Stimulated activated memory B cell treated with anti-CD40 and anti-IgM and Interleukin-4, amounts not matched to agents 10 μg/mL and 1 μg/mL and 100 μg/mL, for 72 hours (primary cell): ENCODE results near the gene LRRK1.

Experiments used
- ATAC-seq: fragments of 150-1000 bp; cut with Tn5 transposase; 2 replicates; pipeline ENCODE4 v1.10.0; 2021
- H3K27ac Mint-ChIP-seq: one replicate; pipeline ENCODE4 v1.8.0; 2022; ENCODE audit warnings: mild to moderate bottlenecking, mixed read lengths
- H3K27me3 Mint-ChIP-seq: one replicate; pipeline ENCODE4 v1.8.0; 2022; ENCODE audit warnings: mixed read lengths
- H3K36me3 Mint-ChIP-seq: one replicate; pipeline ENCODE4 v1.8.0; 2022; ENCODE audit warnings: mixed read lengths
- H3K4me1 Mint-ChIP-seq: one replicate; pipeline ENCODE4 v1.8.0; 2022; ENCODE audit warnings: mixed read lengths
- H3K4me3 Mint-ChIP-seq: one replicate; pipeline ENCODE4 v1.8.0; 2022; ENCODE audit warnings: mild to moderate bottlenecking, moderate library complexity, mixed read lengths
- H3K9me3 Mint-ChIP-seq: one replicate; pipeline ENCODE4 v1.8.0; 2022; ENCODE audit warnings: mixed read lengths

Gene LRRK1

DNA sequence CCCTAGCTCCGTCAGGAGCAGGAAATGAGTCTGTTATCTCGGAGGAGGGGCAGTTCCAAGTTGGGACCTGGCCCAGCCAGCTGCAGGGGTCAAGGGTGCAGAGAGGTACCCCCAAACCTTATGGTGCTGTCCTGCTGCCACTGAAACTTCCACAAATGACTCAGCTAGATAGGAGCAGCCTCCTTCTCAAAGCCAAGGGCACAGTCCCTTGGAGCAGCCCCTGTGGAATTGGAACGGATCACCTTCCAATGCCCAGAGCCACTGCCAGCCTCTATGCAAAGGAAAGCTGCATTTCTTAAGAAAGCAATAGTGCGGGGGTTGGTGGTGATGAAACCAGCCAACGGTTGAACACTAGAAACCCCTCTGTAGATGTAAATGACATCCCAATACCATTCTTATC is 19.6 kb upstream of the LRRK1 start:
- Mint-ChIP-seq H3K27me3 (peaks cover 37% of the 10 kb centered on the region), H3K4me3 (no peak overlapping the region), H3K36me3 (no peaks in the 10 kb centered on the region), H3K9me3 (no peaks in the 10 kb centered on the region), H3K4me1 (peaks cover 4% of the 10 kb centered on the region), H3K27ac (no peak overlapping the region)
- ATAC-seq, result no peak

DNA sequence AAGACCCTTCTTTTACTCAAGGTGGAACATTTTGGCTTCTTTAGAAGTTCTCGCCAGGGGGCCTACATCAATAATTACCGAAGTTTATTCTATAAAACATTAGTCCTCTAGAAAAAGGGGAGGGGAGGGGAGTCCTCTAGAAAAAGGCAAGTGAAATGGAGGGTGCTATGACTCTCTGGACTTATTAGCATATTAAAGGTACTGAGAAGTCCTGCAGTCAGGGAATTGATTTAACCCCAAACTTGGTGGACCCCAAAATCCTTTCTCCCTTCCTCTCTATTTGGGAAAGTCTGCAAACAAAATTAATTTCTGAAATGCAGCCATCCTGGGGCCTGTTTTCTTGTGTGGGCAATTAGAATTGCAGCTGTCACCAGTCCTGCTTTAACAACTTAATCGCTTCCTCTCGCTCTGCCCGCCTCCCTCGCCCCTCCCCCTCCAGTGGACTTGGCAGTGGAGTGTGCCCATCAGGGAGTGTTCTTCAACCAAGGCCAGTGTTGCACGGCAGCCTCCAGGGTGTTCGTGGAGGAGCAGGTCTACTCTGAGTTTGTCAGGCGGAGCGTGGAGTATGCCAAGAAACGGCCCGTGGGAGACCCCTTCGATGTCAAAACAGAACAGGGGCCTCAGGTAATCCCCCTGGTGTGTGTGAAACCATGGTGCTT is 18.9 kb upstream of the LRRK1 start:
- no peaks in the 10 kb centered on the region for H3K36me3 Mint-ChIP-seq
- H3K9me3 Mint-ChIP-seq, result no peaks in the 10 kb centered on the region
- H3K27ac Mint-ChIP-seq, result no peak overlapping the region
- H3K4me1 Mint-ChIP-seq, result peaks cover 4% of the 10 kb centered on the region
- H3K4me3 Mint-ChIP-seq, result no peak overlapping the region
- ATAC-seq, result no peak
- H3K27me3 Mint-ChIP-seq, result peaks cover 31% of the 10 kb centered on the region

DNA sequence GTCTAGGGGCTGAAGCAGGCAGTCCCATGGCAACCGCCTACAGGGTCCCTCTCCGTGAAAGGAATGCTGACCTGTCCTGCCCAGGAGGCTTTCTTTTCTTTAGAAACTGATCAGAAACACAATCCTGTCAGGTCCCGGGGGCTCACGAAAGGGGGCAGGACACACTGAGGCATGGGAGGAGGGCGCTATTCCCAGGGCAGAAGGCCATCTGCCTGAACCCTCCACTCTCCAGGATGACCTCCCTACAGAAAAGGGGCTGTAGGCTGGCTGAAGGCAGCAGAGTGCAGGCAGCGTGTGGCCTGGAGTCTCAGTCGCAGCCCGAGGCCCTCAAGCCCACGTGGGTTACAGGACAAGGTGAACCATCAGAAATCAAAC is 18.4 kb upstream of the LRRK1 start:
- no peak for ATAC-seq
- Mint-ChIP-seq H3K36me3 (no peaks in the 10 kb centered on the region), H3K9me3 (no peaks in the 10 kb centered on the region), H3K27me3 (peaks cover 26% of the 10 kb centered on the region), H3K4me1 (peaks cover 4% of the 10 kb centered on the region), H3K27ac (no peak overlapping the region), H3K4me3 (no peak overlapping the region)

GRCh38 chr15:100901296-100901695 is 17.9 kb upstream of the LRRK1 start:
- ATAC-seq, result no peak
- peaks cover 21% of the 10 kb centered on the region for H3K27me3 Mint-ChIP-seq
- H3K27ac Mint-ChIP-seq, result no peak overlapping the region

GRCh38 chr15:100901702-100902435 is 17.3 kb upstream of the LRRK1 start:
- no peaks in the 10 kb centered on the region for H3K36me3 Mint-ChIP-seq
- no peak overlapping the region for H3K4me3 Mint-ChIP-seq
- H3K27ac Mint-ChIP-seq, result peak overlapping the region; percentile 66
- H3K4me1 Mint-ChIP-seq, result peaks cover 4% of the 10 kb centered on the region
- peaks cover 21% of the 10 kb centered on the region for H3K27me3 Mint-ChIP-seq
- H3K9me3 Mint-ChIP-seq, result no peaks in the 10 kb centered on the region
- no peak for ATAC-seq

More at GRCh38 chr15:100901296-100901695, 17.9 kb upstream of the LRRK1 start:
- peaks cover 4% of the 10 kb centered on the region for H3K4me1 Mint-ChIP-seq
- no peaks in the 10 kb centered on the region for H3K36me3 Mint-ChIP-seq
- no peak overlapping the region for H3K4me3 Mint-ChIP-seq
- no peaks in the 10 kb centered on the region for H3K9me3 Mint-ChIP-seq

DNA sequence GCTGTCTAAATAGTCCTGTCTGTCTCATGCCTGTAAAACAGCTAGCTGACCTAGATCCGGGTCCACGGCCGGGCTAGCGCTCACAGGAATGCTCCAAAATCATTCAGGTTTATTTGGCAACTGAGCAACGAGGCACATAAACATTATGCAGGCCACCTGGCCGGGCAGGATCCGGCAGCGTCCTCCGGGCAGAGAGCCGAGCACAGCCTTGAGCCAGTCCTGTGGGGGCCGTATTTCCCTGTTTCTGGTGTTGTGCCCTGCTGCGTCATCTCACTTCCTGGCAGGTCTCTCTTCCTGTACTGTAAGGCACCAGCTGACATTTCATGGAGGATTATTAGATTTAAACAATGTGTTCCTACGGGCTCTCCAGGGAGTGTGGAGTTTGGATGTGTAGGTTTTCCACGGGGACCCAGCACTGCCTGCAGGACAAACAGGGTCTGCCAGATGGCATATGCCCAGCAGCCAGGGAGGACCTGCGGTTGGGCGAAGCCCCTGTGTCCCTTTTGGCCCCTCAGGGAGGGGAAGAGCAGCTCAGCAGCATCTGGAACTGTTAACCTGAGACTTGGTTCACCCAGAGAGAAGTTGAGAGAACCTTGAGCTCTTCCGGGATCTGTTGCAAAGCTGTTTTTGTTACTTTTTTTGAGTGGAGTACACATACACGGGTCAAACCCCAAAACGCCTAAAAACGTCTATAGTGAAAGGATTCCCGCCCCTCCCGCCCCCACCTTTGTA is 16.6 kb upstream of the LRRK1 start:
- Mint-ChIP-seq H3K4me3 (no peak overlapping the region), H3K36me3 (no peaks in the 10 kb centered on the region), H3K4me1 (peaks cover 4% of the 10 kb centered on the region), H3K27ac (peak overlapping the region; percentile 66), H3K27me3 (peaks cover 14% of the 10 kb centered on the region), H3K9me3 (no peaks in the 10 kb centered on the region)
- no peak for ATAC-seq

GRCh38 chr15:100903168-100903554 is 16.0 kb upstream of the LRRK1 start:
- Mint-ChIP-seq H3K27me3 (peaks cover 9% of the 10 kb centered on the region), H3K4me3 (no peak overlapping the region), H3K4me1 (peaks cover 4% of the 10 kb centered on the region), H3K9me3 (no peaks in the 10 kb centered on the region), H3K27ac (peak overlapping the region; percentile 66), H3K36me3 (no peaks in the 10 kb centered on the region)
- no peak for ATAC-seq

DNA sequence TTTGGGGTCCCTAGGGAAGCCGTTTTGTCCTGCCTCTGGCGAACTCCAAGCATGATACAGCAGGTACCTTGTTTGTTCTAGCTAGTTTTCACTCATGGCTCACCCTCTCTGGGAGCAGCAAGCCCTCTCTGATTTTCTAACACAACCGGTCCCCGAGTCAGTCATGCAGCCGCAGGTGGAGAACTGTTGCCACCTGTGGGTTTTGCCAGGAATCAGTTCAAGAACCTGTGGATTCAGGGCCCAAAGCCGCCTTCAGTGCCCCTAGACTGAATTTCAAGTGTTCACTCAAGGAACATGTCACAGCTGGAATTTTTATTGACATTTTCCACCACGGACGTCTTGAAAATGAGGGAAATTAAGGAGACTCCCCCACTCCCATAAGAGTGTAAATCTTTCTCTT is 13.3 kb upstream of the LRRK1 start:
- Mint-ChIP-seq H3K9me3 (no peaks in the 10 kb centered on the region), H3K4me3 (no peak overlapping the region), H3K36me3 (no peaks in the 10 kb centered on the region), H3K4me1 (peaks cover 7% of the 10 kb centered on the region), H3K27me3 (peaks cover 18% of the 10 kb centered on the region), H3K27ac (no peak overlapping the region)
- no peak for ATAC-seq

- H3K27me3 Mint-ChIP-seq, result peaks cover 22% of the 10 kb centered on the region
- H3K36me3 Mint-ChIP-seq, result peaks cover 8% of the 10 kb centered on the region
- peaks cover 6% of the 10 kb centered on the region for H3K9me3 Mint-ChIP-seq
- H3K4me1 Mint-ChIP-seq, result peaks cover 10% of the 10 kb centered on the region
- no peak overlapping the region for H3K4me3 Mint-ChIP-seq
- no peak overlapping the region for H3K27ac Mint-ChIP-seq
- ATAC-seq, result no peak
Observed at GRCh38 chr15:100908466-100908865, 10.7 kb upstream of the LRRK1 start.

DNA sequence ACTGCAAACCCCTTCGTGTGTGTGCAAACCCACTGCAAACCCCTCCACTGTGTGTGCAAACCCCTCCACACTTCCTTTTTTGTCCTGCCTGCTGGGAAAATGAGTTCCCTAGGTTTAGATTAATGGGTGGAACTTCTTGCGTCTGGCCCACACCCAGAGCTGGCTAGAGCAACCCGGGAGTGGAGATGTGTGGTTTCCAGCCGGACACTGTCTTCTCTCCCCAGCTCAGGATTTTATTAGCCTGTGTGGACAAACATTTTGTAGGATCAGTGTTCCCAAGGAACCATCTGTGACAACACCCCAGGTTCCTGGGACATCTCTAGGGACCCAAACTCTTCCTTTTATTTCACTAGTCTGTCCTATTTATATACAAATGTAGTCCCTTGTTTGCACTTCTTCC is 9.6 kb upstream of the LRRK1 start:
- H3K27me3 Mint-ChIP-seq, result peaks cover 22% of the 10 kb centered on the region
- H3K4me1 Mint-ChIP-seq, result peaks cover 10% of the 10 kb centered on the region
- ATAC-seq, result no peak
- peaks cover 17% of the 10 kb centered on the region for H3K36me3 Mint-ChIP-seq
- no peak overlapping the region for H3K27ac Mint-ChIP-seq
- H3K9me3 Mint-ChIP-seq, result peaks cover 6% of the 10 kb centered on the region
- no peak overlapping the region for H3K4me3 Mint-ChIP-seq

GRCh38 chr15:100909989-100910955 is 8.9 kb upstream of the LRRK1 start:
- Mint-ChIP-seq H3K27me3 (peaks cover 22% of the 10 kb centered on the region), H3K36me3 (peaks cover 17% of the 10 kb centered on the region), H3K4me1 (peaks cover 10% of the 10 kb centered on the region), H3K9me3 (peaks cover 6% of the 10 kb centered on the region), H3K4me3 (no peak overlapping the region), H3K27ac (no peak overlapping the region)
- ATAC-seq, result no peak

GRCh38 chr15:100911086-100911485 is 8.1 kb upstream of the LRRK1 start:
- Mint-ChIP-seq H3K36me3 (peaks cover 17% of the 10 kb centered on the region), H3K27ac (no peak overlapping the region), H3K27me3 (peaks cover 22% of the 10 kb centered on the region), H3K4me3 (no peak overlapping the region), H3K9me3 (peaks cover 6% of the 10 kb centered on the region), H3K4me1 (peaks cover 10% of the 10 kb centered on the region)
- no peak for ATAC-seq

- Mint-ChIP-seq H3K4me1 (peaks cover 16% of the 10 kb centered on the region), H3K4me3 (no peak overlapping the region), H3K36me3 (peaks cover 17% of the 10 kb centered on the region), H3K27me3 (peaks cover 22% of the 10 kb centered on the region), H3K9me3 (peaks cover 6% of the 10 kb centered on the region), H3K27ac (no peak overlapping the region)
- ATAC-seq, result no peak
Observed at GRCh38 chr15:100913961-100914360, 5.2 kb upstream of the LRRK1 start.

DNA sequence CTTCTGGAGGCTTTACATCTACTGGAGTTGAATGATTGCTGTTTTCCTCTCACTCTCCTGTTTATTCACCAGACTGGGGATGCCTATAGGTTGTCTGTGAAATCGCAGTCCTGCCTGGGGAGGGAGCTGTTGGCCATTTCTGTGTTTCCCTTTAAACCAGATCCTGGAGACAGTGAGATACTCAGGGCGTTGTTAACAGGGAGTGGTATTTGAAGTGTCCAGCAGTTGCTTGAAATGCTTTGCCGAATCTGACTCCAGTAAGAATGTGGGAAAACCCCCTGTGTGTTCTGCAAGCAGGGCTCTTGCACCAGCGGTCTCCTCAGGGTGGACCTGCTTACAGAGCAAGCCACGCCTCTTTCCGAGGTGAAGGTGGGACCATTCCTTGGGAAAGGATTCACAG is 4.3 kb upstream of the LRRK1 start:
- Mint-ChIP-seq H3K4me1 (peaks cover 17% of the 10 kb centered on the region), H3K36me3 (peaks cover 17% of the 10 kb centered on the region), H3K27ac (no peak overlapping the region), H3K9me3 (peaks cover 6% of the 10 kb centered on the region), H3K4me3 (no peak overlapping the region), H3K27me3 (peaks cover 14% of the 10 kb centered on the region)
- no peak for ATAC-seq
